Germinal center (tissue), 1 donor: ENCODE data around the gene AP2B1.
"Not testable (repeated sequence)": the region's sequence is repeated elsewhere in the genome, so short reads cannot be mapped to it uniquely, and the experiment has no call there.

Experiments used
- DNase-seq: peaks from one replicate; pipeline ENCODE4 v3.0.0; 2012; ENCODE audit warnings: mixed read lengths, low spot score

AP2B1 gene

GRCh38 chr17:35700150-35700549, 113.0 kb downstream of the AP2B1 start:
- DNase-seq: no peak

- no peak for DNase-seq
Observed at GRCh38 chr17:35701491-35701890, 114.4 kb downstream of the AP2B1 start.

GRCh38 chr17:35703308-35703707, 116.2 kb downstream of the AP2B1 start:
- DNase-seq: not testable (repeated sequence)

GRCh38 chr17:35705230-35705629, 118.1 kb downstream of the AP2B1 start:
- DNase-seq: no peak

- DNase-seq: no peak
Observed at GRCh38 chr17:35705705-35706104, 118.6 kb downstream of the AP2B1 start.

- no peak for DNase-seq
Observed at GRCh38 chr17:35708149-35708548, 121.0 kb downstream of the AP2B1 start.

GRCh38 chr17:35708951-35709350, 121.8 kb downstream of the AP2B1 start:
- DNase-seq: peak; percentile 53

- DNase-seq: no peak
Observed at GRCh38 chr17:35709874-35710273, 122.8 kb downstream of the AP2B1 start.

- no peak for DNase-seq
Observed at GRCh38 chr17:35710950-35711349, 123.8 kb downstream of the AP2B1 start.

GRCh38 chr17:35713069-35713728, 126.1 kb downstream of the AP2B1 start:
- no peak for DNase-seq

- DNase-seq: no peak
Observed at GRCh38 chr17:35714988-35715387, 127.9 kb downstream of the AP2B1 start.

GRCh38 chr17:35715416-35715815, 128.3 kb downstream of the AP2B1 start:
- no peak for DNase-seq

- no peak for DNase-seq
Observed at GRCh38 chr17:35716173-35716572, 129.1 kb downstream of the AP2B1 start.

- DNase-seq: no peak
Observed at GRCh38 chr17:35716897-35717465, 129.9 kb downstream of the AP2B1 start.

GRCh38 chr17:35717475-35717874, 130.4 kb downstream of the AP2B1 start:
- DNase-seq: no peak

GRCh38 chr17:35723735-35724134, 136.6 kb downstream of the AP2B1 start:
- no peak for DNase-seq

GRCh38 chr17:35725058-35725457, 137.9 kb downstream of the AP2B1 start:
- no peak for DNase-seq

- no peak for DNase-seq
Observed at GRCh38 chr17:35725802-35726126, 138.6 kb downstream of the AP2B1 start.

GRCh38 chr17:35726127-35726952, 139.2 kb downstream of the AP2B1 start:
- no peak for DNase-seq

GRCh38 chr17:35726953-35727460, 139.9 kb downstream of the AP2B1 start:
- DNase-seq: no peak

GRCh38 chr17:35727635-35728034, 140.5 kb downstream of the AP2B1 start:
- DNase-seq: no peak

GRCh38 chr17:35728551-35728950, 141.4 kb downstream of the AP2B1 start:
- no peak for DNase-seq

GRCh38 chr17:35729405-35729833, 142.3 kb downstream of the AP2B1 start:
- DNase-seq: no peak
